Activated CD4-positive, CD25-positive, alpha-beta regulatory T cell (primary cell): Measurements from ENCODE around the gene BMERB1.
"Not testable (repeated sequence)": the region's sequence is repeated elsewhere in the genome, so short reads cannot be mapped to it uniquely, and the experiment has no call there.

Experiments
- DNase-seq, 4 experiments: peaks; one replicate each; lab custom pipeline; 2025; lab: John Stamatoyannopoulos, UW

BMERB1 gene

DNA sequence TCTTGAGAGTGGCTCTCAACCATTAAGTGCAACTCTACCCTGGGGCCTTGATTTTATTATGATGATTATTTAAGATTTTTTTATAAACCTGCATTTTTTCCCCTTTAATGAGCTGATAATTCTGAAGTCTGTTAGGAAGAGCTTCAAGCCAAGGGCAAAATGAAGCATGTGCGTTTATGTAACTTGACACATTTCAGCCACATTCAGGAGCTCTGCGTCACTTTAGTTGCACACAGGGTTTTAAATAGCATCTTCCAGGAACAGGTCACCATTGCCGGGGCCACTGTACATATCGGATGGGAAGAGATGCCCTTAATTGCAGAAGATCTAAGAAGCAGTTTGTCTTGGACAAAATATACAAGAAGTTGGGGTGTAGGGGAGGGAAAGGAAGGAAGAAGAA, 89.6 kb downstream of the BMERB1 start:
- DNase-seq = no peak

DNA sequence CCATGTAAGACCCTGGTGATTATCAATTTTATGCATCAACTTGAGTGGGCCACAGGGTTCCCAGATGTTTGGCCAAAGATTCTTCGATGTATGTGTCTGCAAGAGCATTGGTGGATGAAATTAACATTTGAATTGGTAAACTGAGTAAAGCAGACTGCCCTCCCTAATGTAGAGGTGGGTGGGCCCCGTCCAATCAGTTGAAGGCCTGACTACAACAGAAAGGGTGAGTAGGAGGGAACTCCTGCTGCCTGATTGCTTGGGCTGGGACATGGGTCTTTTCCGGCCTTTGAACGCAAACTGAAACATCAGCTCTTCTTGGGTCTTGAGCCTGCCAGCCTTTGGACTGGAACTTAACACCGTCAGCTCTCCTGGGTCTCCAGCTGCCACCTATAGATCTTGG, 90.6 kb downstream of the BMERB1 start:
- DNase-seq = no peak

DNA sequence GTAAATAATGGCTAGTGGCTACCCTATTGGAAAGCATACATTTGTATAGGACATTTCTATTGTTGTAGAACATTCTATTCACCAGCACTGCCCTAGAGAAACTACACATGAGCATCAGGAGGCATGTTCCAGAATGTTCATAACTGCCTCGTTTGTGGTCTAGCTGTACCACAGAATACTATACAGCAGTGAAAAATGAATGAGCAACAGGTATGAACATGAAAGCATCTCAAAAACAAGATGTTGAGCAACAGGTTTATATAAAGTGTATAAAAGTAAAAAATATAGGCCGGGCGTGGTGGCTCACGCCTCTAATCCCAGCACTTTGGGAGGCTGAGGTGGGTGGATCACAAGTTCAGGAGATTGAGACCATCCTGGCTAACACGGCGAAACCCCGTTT, 91.7 kb downstream of the BMERB1 start:
- DNase-seq = no peak

- DNase-seq = no peak
Observed at GRCh38 chr16:15526731-15527130, 92.3 kb downstream of the BMERB1 start.

DNA sequence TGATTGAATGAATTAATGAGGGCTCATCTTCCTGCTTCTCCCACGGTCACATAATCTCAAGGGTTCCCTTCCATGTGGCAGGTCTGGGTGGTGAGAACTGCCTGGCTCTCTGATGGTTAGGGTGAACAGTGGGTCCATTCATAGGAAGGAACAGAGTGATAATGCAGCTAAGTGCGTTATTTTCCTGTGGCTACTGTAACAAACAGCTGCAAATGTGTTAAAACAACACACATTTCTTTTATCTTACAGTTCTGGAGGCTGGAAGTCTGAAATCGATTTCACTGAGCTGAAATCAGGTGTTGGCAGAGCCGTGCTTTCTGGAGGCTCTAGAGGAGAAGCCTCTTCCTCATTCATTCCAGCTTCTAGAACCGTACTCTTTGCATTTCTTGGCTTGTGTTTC, 95.3 kb downstream of the BMERB1 start:
- DNase-seq = no peak

- DNase-seq = no peak
Observed at GRCh38 chr16:15530085-15530484, 95.7 kb downstream of the BMERB1 start.

DNA sequence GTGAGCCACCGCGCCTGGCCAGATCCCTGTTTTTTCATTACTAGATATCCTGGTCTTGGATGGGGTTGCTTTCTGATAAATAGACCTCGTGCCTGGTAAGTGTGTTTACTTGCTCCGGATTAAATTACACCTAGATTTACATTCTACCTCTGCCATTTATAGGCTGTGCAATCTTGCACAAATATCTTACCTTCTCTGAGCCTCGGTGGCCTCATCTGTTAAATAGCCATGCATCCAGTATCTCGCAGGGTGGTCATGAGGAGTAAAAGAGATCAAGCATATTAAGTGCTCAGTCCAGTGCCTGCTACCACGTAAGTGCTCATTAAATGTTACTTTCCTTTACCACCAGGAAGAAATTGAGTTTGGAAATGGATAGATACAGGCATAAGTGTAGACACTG, 98.4 kb downstream of the BMERB1 start:
- DNase-seq = no peak

DNA sequence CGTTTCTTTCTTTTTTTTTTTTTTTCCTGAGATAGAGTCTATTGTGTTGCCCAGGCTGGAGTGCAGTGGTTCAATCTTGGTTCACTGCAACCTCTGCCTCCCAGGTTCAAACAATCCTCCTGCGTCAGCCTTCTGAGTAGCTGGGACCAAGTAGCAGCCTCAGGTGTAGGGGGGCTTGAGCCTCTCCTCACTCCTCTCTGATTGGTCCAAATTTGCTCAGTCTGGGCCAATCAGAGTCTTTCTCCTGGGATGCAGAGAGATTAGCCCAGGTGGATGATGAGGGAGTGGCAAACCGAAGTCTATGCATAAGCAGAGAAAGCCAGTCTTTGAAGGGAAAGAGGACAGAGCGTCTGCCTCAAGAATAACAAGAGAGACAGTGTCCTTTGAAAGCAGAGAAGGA, 99.0 kb downstream of the BMERB1 start:
- no peak for DNase-seq

- DNase-seq = no peak
Observed at GRCh38 chr16:15535772-15536171, 101.4 kb downstream of the BMERB1 start.

DNA sequence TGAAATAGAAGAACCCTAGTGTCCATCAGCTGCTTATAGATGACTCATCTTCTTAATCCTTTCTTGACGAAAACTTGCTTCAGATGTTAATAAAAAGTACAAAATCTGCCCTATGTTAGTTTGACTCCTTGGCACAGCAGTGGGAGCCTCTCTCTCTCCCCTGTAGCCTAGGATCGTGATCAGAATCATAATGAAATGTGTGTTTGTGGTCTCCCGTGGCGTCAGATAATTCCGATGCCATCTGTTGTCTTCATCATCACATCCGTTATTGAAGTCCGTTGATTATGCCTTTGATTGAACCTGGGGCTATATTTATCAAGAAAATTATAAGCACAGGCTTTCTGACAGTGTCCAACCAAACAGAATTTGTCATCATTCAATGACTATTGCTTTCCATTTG, 102.5 kb downstream of the BMERB1 start:
- DNase-seq = no peak

- no peak for DNase-seq
Observed at GRCh38 chr16:15538507-15538906, 104.1 kb downstream of the BMERB1 start.

DNA sequence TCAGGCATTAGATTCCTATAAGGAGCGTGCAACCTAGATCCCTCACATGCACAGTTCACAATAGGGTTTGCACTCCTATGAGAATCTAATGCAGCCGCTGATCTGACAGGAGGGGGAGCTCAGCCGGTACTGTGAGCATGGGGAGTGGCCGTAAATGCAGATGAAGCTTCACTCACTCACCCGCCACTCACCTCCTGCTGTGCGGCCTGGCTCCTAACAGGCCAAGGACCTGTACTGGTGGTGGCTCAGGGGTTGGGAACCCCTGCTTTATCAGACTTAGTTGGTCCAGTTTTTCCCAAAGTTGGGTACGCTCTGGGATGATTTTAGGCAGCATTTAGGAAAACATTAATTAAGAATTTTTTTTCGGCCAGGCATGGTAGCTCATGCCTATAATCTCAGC, 104.8 kb downstream of the BMERB1 start:
- DNase-seq = no peak

DNA sequence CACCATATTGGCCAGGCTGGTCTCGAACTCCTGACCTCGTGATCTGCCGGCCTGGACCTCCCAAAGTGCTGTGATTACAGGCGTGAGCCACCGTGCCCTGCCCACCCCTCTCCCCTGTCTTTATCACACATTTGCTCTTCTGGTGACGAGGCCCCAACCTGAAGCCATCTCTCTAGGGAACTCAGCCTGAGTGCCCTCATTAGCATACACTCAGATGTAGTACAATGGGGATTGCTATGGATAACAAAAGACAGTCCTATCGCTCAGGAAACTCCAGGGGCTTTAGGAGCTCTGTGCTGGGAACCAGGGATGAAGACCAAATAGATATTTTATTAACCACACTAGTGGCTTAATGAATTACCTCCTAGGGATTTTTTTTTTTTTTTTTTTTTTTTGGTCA, 107.9 kb downstream of the BMERB1 start:
- no peak for DNase-seq

DNA sequence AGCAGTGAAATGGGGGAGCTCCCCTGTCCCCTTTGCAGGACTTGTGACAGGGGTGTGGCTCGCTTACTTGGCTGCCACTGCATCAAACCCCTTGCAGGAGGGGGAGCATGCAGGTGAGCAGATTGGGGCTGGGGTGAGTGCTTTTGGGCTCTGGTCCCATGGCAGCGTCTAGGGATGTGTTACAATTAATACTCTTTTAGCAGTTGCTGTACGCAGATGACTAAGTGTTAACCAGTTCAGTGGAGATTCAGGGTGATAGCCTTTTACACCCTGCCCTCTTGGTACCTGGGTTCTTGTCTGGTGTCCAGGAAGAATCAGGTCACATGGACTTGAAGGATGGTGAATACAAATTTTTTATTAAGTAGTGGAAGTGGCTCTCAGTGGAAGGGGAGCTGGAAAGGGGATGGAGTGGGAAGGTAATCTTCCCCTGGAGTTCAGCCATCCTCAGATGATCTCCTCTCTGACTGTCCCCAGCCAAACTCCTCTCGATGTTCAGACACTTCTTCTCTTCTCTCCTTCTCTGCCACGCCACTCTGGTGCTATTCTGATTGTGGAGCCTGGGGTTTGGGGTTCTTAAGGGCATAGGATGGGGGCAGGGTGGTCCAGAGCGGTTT, 108.5 kb downstream of the BMERB1 start:
- no peak for DNase-seq

DNA sequence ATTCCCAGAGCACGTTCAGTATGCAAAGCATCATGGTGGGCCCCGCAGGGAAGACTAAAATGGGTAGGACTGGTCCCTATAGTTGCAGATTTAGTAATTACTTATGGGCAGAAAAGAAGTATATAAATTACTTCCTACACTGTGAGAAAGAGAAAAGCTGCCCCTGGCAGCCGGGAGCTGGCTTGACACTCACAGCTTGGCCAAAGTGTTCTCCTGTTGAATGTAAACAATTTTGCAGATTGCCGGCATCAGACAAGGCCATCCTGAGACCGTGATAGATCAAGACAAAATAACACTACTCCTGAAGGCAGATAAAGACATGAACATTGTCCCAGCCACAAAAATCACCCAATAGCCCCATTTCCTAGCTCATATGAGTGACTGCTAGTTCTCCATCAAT, 110.0 kb downstream of the BMERB1 start:
- no peak for DNase-seq

- no peak for DNase-seq
Observed at GRCh38 chr16:15545544-15545943, 111.2 kb downstream of the BMERB1 start.

- not testable (repeated sequence) for DNase-seq
Observed at GRCh38 chr16:15547072-15547767, 112.8 kb downstream of the BMERB1 start.

GRCh38 chr16:15547768-15548096, 113.3 kb downstream of the BMERB1 start:
- no peak for DNase-seq

- DNase-seq = no peak
Observed at GRCh38 chr16:15548482-15548891, 114.1 kb downstream of the BMERB1 start.

- no peak for DNase-seq
Observed at GRCh38 chr16:15552507-15552906, 118.1 kb downstream of the BMERB1 start.

DNA sequence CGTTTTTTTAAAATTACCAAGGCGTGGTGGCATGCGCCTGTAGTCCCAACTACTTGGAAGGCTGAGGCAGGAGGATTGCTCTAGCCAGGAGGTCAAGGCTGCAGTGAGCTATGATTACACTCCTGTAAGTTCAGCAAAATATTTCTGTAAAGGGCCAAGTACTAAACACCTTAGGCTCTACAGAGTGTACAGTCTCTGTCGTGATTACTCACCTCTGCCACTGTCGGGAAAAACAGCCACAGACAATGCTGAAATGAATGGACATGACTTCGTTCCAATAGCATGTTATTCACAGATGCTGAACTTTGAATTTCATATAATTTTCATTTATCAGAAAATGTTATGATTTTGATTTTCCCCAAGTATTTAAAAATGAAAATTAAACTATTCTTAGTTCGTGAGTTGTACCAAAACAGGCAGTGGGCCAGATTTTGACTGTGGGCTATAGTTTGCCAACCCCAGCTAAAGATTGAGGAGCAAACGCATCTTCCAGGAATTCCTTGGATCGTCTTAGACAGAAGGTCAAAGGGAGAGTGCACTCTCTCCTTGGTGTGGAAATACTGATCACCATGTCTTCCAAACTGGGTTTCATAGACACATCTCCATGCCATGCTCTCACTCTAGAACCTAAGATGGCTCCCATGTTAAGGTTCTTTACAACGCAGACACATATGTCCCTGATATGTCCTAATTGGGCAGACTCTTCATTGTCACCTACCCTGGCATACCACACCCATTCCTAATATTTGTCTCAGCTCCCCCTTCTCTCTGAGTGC, 119.1 kb downstream of the BMERB1 start:
- DNase-seq = no peak

DNA sequence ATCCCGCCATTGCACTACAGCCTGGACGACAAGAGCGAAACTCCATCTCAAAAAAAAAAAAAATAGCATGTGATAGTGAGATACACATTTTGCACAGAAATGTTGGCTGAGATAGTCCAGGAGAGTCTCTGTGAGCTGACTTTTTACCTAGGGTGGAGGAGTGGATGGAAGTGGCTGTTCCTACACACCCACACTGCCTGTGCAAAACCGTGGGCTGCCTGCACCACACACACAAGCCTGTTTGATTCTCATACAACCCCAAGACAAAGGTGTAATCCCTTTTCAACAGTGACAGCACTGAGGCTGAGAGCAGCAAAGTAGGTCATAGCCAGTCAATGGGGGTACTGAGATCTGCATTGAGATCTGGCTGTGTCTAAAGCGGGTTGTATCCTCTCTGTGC, 121.7 kb downstream of the BMERB1 start:
- DNase-seq = no peak

DNA sequence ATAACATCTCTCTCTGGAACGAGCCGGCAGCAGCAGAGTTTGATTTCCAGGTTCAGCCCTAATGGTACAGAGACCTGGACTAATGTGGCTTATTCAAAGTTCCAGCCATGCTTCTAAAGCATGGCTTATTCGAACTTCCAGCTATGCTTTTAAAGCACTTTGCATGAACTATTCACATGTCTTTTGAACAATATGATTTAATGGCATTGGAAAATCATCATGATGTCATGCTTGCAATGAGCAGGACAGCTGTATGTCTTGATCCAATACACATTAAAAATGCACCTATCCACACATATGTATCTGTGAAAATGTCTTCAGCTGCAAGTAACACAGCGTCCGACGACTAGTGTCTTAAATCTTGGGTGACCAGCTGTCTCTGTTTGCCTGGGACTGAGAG, 122.9 kb downstream of the BMERB1 start:
- no peak for DNase-seq
